K562 (cell line): Measurements from ENCODE around the gene ZDHHC11B. TPM values are rescaled to one million over a fixed set of nuclear protein-coding genes. Genes with fewer than 3 reads are reported as not detected.
"Not testable (repeated sequence)": the region's sequence is repeated elsewhere in the genome, so short reads cannot be mapped to it uniquely, and the experiment has no call there.

Experiments used
- ATAC-seq: fragments of 200-7000 bp; cut with Tn5 transposase; 3 replicates; pipeline ENCODE4 v1.9.1; 2020; ENCODE audit warnings: moderate library complexity
- BruUV-seq: library from RNA; stranded (reverse); fragments of 400-500 nt; replicated peaks from 2 replicates; lab custom pipeline; 2021; lab: Mats Ljungman, UMichigan
- CTCF ChIA-PET: fragments of 300-600 bp; formaldehyde crosslinking; extraction: SDS; loops from one replicate; lab custom pipeline; 2021; ENCODE audit warnings: low intra/inter-chr PET ratio; lab: Yijun Ruan, JAX
- POLR2A ChIA-PET: fragments of 300-600, 350-650 bp; sonication (Branson Sonifier 250); formaldehyde crosslinking; extraction: SDS; loops from one replicate; lab custom pipeline; 2021; ENCODE audit warnings: antibody characterized with exemption, inconsistent platforms; lab: Yijun Ruan, JAX
- DNase-seq, 4 experiments: peaks; one replicate each; pipeline versions ENCODE4 v3.0.0 to v3.0.0-alpha.2; 2011 to 2018; ENCODE audit warnings: low spot score in 3 of 4, mixed read lengths in 3 of 4; ENCODE audit errors: extremely low read depth in 1 of 4
- FAIRE-seq: peaks from 2 replicates; lab custom pipeline; 2011; peaks lifted over from hg19 to GRCh38; lab: Jason Lieb, UNC
- H2AFZ ChIP-seq: 2 replicates; pipeline ENCODE4 v1.6.0; 2011; ENCODE audit warnings: low read depth, low read length, control low read depth, inconsistent platforms
- H3K27ac ChIP-seq: fragments of 200-600 bp; 3 replicates; pipeline ENCODE4 v1.8.0; 2011; ENCODE audit warnings: low read depth, mild to moderate bottlenecking, control low read depth, inconsistent platforms, low read length, moderate library complexity, mixed read lengths; ENCODE audit errors: extremely low read depth
- H3K27me3 ChIP-seq, 2 experiments: fragments of 300-600 bp in 1 of 2; 2 replicates in 1 of 2; 3 replicates in 1 of 2; pipeline versions ENCODE4 v1.6.0 to v1.8.0; 2011; ENCODE audit warnings: inconsistent platforms in 2 of 2, low read length in 2 of 2, mild to moderate bottlenecking in 1 of 2, mixed read lengths in 1 of 2, moderate library complexity in 1 of 2; ENCODE audit not compliant: control insufficient read depth in 2 of 2, insufficient read depth in 2 of 2
- H3K36me3 ChIP-seq: fragments of 300-600 bp; 3 replicates; pipeline ENCODE4 v1.8.0; 2011; ENCODE audit warnings: mild to moderate bottlenecking, low read length, inconsistent platforms; ENCODE audit not compliant: control insufficient read depth, insufficient read depth
- H3K4me1 ChIP-seq, 2 experiments: fragments of 200-600 bp in 1 of 2; replicated peaks in 1 of 2; 2 replicates in 1 of 2; 3 replicates in 1 of 2; pipeline versions ENCODE4 v1.5.1 to v1.8.0; 2011; ENCODE audit warnings: inconsistent platforms in 2 of 2, low read length in 2 of 2, mild to moderate bottlenecking in 1 of 2, mixed read lengths in 1 of 2, moderate library complexity in 1 of 2; ENCODE audit not compliant: control insufficient read depth in 2 of 2, insufficient read depth in 2 of 2
- H3K4me2 ChIP-seq: 2 replicates; pipeline ENCODE4 v1.6.1; 2011; ENCODE audit warnings: low read length, control low read depth, inconsistent platforms, mixed read lengths; ENCODE audit not compliant: insufficient read depth
- H3K4me3 ChIP-seq: fragments of 200-600 bp; sonication (generic), shearing (Covaris generic); 2 replicates; pipeline ENCODE4 v1.5.1; 2016; ENCODE audit warnings: control low read depth, inconsistent platforms
- H3K79me2 ChIP-seq: fragments of 200-600 bp; 3 replicates; pipeline ENCODE4 v1.8.0; 2011; ENCODE audit warnings: low read length, inconsistent platforms; ENCODE audit not compliant: control insufficient read depth, insufficient read depth
- H3K9ac ChIP-seq, 2 experiments: 2 replicates each; pipeline versions ENCODE4 v1.6.0 to v1.6.1; 2011; ENCODE audit warnings: low read depth in 2 of 2, low read length in 2 of 2, control low read depth in 1 of 2, inconsistent platforms in 1 of 2, mild to moderate bottlenecking in 1 of 2, mixed read lengths in 1 of 2; ENCODE audit not compliant: insufficient read depth in 1 of 2
- H3K9me1 ChIP-seq: one replicate; pipeline ENCODE4 v1.6.0; 2011; ENCODE audit warnings: inconsistent platforms, mild to moderate bottlenecking, low read length, moderate library complexity; ENCODE audit not compliant: control insufficient read depth, insufficient read depth
- H3K9me3 ChIP-seq: replicated peaks from 2 replicates; pipeline ENCODE4 v1.5.1; 2011; ENCODE audit warnings: low read depth, low read length, inconsistent platforms; ENCODE audit not compliant: control insufficient read depth, insufficient read depth
- H4K20me1 ChIP-seq: replicated peaks from 2 replicates; pipeline ENCODE4 v1.6.1; 2011; ENCODE audit warnings: low read length, inconsistent platforms, mixed read lengths; ENCODE audit not compliant: control insufficient read depth, insufficient read depth
- WGBS: fragments of 100-300 bp; shearing (Covaris generic); methylation state at CpG from one replicate; pipeline ENCODE4 v1.1.6; 2016; ENCODE audit warnings: low coverage, mixed read lengths; ENCODE audit not compliant: insufficient coverage; ENCODE audit errors: missing lambda C conversion rate; 5-methylcytosine and 5-hydroxymethylcytosine counted together
- in situ Hi-C: fragments of 300-500 bp; cut with MboI; formaldehyde crosslinking; loops from 4 replicates; pipeline ENCODE4 v1.15.0; 2018; ENCODE audit warnings: inconsistent platforms, mixed read lengths
- intact Hi-C: fragments of 100-400 bp; cut with micrococcal nuclease; formaldehyde crosslinking; loops from 2 replicates; pipeline ENCODE4 v1.14.2; 2022
- polyA plus RNA-seq, 8 experiments: library from polyadenylated mRNA; depleted of rRNA in 4 of 8; stranded (reverse) in 5 of 8; unstranded in 3 of 8; fragments of >200 nt; fragmentation: Nextera tagmentation in 2 of 8; fragmentation: Illumina TruSeq in 1 of 8; extraction: Ambion mirVana in 2 of 8; extraction: Trizol in 1 of 8; gene quantifications; 2 replicates each; pipeline versions ENCODE4 v1.2.1 to v1.2.3, GENCODE V29; 2011 to 2014; ENCODE audit warnings: inconsistent platforms in 1 of 8, missing spikeins in 1 of 8
- total RNA-seq, 7 experiments: library from RNA; depleted of rRNA in 6 of 7; stranded (reverse); fragments of >200 nt in 6 of 7; fragmentation: Illumina TruSeq in 2 of 7; extraction: Trizol in 2 of 7; gene quantifications; 2 replicates each; pipeline versions ENCODE4 v1.2.1 to v1.2.3, GENCODE V29; 2011 to 2021; ENCODE audit warnings: low replicate concordance in 1 of 7

ZDHHC11B gene
- total and polyA plus RNA-seq, 9 of the 15 experiments (the other 6 are each of a cell fraction or from before 2014, with no cell fraction given) = 0.03 to 0.23 (median 0.15) TPM; not detected in 3

DNA sequence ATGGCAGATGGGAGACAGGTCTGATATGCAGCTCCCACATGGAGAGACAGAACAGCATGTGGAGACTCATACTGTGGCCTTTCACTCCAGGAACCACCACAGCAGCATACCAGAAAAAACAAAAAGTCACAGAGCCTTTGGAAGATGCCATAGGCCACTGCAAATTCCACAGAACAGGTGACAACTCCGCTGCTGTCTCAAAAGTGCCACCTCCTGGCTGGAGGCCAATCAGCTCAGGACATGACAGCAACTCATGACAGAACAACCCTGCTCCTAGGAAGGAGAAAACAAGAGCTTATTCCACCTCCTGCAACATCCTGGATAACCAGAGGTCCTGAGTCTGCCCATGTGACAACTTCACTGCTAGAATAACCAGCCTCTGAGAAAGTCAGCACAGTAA, 50.4 kb downstream of the ZDHHC11B start:
- BruUV-seq, H3K9me3 ChIP-seq, H3K4me1 ChIP-seq, H3K4me3 ChIP-seq, H3K79me2 ChIP-seq, H4K20me1 ChIP-seq, DNase-seq, H3K9me1 ChIP-seq, H2AFZ ChIP-seq, intact Hi-C loops, FAIRE-seq, H3K36me3 ChIP-seq, POLR2A ChIA-PET, ATAC-seq, CTCF ChIA-PET, H3K4me2 ChIP-seq, H3K9ac ChIP-seq, H3K27ac ChIP-seq: not testable (repeated sequence)
- in situ Hi-C loops = loop anchor here (5.0 kb wide), 1 partner anchor 88 kb away; no protein-coding TSS in a partner anchor
- H3K27me3 ChIP-seq = peaks cover 0 to 12% of the 10 kb centered on the region in 2 experiments; a peak in 2 of 5 replicates
- no CpG with 5 or more reads among the region's 1 CpG for WGBS

DNA sequence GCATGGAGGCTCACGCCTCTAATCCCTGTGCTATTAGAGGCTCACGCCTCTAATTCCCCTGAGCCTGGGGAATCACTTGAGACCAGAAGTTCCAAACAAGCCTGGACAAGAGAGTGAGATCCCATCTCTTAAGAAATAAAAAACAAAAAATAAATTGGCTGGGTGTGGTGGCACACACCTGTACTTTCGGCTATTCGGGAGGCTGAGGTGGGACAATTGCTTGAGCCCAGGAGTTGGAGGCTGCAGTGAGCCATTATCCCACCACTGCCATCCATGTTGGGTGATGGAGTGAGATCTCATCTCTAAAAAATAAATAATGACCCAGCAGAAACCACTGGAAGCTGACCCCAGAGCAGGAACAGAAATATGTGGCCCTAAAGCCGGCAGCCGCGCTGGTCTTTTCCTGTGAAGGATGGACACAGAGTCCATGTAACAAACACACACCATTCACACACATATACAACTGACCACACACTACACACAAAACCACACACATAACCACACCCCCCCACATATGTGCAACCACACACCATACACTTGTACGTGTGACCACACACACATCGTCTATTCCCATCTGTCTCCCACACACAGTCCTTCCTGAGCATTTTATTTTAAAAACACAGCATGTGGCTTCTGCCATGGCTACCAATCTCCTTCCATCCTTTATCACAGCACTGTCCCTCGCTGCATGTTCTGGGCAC, 51.6 kb downstream of the ZDHHC11B start:
- H3K9ac ChIP-seq, H3K9me3 ChIP-seq, CTCF ChIA-PET, H3K36me3 ChIP-seq, H3K79me2 ChIP-seq, H3K9me1 ChIP-seq, DNase-seq, H3K27ac ChIP-seq, POLR2A ChIA-PET, H2AFZ ChIP-seq, H3K4me1 ChIP-seq, H3K4me2 ChIP-seq, BruUV-seq, ATAC-seq, intact Hi-C loops, H3K4me3 ChIP-seq, FAIRE-seq, H4K20me1 ChIP-seq: not testable (repeated sequence)
- WGBS = 2% methylated on average over 7 of the region's 10 CpGs
- in situ Hi-C loops = loop anchor here (5.0 kb wide), 1 partner anchor 89 kb away; no protein-coding TSS in a partner anchor
- peaks cover 0 to 12% of the 10 kb centered on the region in 2 experiments; a peak in 2 of 5 replicates for H3K27me3 ChIP-seq

DNA sequence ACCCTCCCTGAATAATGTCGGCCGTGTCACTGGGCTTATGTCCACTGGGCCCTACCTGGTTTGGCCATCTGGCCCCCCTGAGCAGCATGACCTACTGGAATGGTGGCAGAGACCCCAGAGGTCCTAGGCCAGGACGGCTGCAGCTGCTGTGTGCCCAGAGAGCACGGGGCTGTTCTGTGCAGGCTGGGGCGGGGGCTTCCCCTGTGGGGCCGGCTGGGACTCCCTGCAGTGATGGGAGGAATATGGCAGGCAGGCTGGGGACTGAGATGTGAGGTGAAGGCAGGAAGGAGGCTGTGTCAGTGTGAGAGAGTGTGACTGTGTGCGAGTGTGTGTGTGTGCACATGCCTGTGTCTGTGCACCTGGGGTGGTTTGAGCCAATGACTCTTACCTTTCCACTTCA, 55.3 kb downstream of the ZDHHC11B start:
- H4K20me1 ChIP-seq, H3K36me3 ChIP-seq, POLR2A ChIA-PET, FAIRE-seq, DNase-seq, H3K9me1 ChIP-seq, CTCF ChIA-PET, H3K9ac ChIP-seq, H3K27ac ChIP-seq, H3K4me3 ChIP-seq, BruUV-seq, H2AFZ ChIP-seq, ATAC-seq, in situ Hi-C loops, H3K79me2 ChIP-seq, H3K4me1 ChIP-seq, H3K4me2 ChIP-seq, intact Hi-C loops, H3K9me3 ChIP-seq: not testable (repeated sequence)
- no CpG with 5 or more reads among the region's 7 CpGs for WGBS
- peaks cover 0 to 12% of the 10 kb centered on the region in 2 experiments; a peak in 2 of 5 replicates for H3K27me3 ChIP-seq

DNA sequence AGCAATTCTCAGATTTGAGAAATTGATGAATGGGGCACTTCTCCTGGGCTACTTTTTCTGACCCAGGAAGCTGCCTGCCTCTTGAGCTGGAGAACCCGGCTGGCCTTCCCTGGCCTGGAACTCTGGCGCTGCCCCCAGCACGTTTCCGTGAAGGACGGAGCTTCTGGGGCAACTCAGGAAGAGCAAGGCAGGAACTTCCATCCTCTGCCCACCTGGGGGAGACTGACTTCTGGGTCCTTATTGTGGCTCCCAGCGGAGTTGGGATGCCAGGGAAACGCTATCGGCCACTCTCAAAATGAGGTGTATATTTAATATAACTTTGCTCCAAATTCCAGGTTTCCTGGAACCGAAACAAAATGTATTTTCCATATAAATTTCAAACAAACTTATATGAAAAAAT, 57.4 kb downstream of the ZDHHC11B start:
- H3K4me1 ChIP-seq, DNase-seq, POLR2A ChIA-PET, H3K4me3 ChIP-seq, H3K79me2 ChIP-seq, H3K9me1 ChIP-seq, H3K4me2 ChIP-seq, H2AFZ ChIP-seq, CTCF ChIA-PET, H3K36me3 ChIP-seq, H4K20me1 ChIP-seq, in situ Hi-C loops, H3K27ac ChIP-seq, H3K9ac ChIP-seq, ATAC-seq, intact Hi-C loops, H3K27me3 ChIP-seq, BruUV-seq, H3K9me3 ChIP-seq, FAIRE-seq: not testable (repeated sequence)
- 7% methylated on average over 4 of the region's 9 CpGs for WGBS
